GM18858 (cell line): ENCODE results near the gene HOXA5.

Experiments
- ATAC-seq: cut with Tn5 transposase; IDR thresholded peaks from one replicate; pipeline ENCODE4 v1.9.1; 2021; ENCODE audit not compliant: unreplicated experiment

HOXA5 gene

DNA sequence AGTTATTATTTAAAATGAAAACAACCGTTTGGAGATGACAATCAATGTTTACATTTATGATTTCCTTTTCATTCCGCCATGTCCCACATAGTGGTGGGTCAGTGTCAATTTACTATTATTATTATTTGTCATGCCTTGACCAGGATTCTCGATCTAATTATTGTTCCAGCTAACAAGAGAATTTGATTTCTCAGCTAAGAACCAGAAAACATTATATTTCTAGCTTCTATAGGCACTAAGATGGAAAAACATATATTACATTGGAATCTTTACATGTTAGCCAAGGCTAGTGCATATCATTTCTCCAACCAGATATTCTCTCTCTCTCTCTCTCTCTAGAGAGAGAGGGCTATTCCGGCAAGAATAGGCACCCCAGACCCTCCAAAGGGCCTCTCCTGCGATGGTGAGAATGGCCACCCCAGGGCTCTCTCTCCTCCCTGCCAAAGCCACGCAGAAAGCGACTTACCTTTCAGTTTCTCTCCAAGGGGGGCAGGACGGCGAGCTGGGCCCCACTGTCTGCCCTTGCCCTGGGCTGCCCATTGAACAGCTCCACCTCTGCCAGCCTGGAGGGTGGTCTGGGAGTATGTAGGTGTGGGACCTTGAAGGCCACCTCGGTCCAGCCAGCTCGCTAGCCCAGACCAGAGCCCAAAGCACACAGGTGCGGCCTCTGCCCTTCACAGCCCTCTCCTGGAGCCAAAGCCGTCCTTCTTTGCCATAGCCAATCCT, 6.5 kb upstream of the HOXA5 start:
- no peak for ATAC-seq

DNA sequence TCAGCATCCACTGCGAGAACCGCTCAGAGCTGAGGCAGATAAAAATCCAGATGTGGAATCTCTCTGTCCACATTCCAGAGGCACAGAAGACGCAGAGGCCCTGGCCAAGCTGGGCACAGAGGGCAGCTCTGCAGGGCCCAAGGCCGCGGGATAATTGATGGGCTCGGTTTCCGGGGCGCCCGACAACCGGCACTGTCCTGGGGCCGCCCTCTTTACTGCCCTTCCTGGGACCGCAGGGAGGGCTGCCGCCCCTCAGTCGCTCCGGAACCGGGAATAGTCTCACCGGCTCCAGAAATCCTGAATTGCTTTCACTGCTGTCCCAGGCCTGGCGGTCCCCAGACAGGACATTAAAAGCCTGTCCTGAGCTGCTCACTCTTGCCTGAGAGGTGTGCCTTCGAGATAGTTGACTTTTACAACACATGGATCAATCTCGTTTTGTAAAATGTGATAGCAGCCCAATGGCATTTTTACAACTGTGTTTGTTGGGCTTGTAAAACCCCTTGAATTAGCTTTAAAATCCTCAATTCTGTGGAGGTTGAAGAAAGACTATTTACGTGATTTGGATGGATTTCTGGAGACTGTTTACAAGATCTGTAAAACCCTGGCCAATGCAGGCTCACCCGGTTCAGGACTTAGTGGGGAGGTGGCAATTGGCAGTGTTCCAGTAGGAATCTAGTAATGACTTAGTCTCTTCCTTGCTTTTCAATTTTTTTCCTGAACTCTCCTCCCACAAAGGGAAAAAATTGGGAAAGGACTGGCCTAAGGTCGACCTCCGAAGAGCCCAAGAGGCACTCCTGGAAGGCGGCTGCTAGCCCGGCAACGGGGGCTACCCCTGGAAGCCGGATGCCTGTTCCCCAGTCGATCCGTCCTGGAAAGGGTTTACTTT, 5.5 kb upstream of the HOXA5 start:
- no peak for ATAC-seq

DNA sequence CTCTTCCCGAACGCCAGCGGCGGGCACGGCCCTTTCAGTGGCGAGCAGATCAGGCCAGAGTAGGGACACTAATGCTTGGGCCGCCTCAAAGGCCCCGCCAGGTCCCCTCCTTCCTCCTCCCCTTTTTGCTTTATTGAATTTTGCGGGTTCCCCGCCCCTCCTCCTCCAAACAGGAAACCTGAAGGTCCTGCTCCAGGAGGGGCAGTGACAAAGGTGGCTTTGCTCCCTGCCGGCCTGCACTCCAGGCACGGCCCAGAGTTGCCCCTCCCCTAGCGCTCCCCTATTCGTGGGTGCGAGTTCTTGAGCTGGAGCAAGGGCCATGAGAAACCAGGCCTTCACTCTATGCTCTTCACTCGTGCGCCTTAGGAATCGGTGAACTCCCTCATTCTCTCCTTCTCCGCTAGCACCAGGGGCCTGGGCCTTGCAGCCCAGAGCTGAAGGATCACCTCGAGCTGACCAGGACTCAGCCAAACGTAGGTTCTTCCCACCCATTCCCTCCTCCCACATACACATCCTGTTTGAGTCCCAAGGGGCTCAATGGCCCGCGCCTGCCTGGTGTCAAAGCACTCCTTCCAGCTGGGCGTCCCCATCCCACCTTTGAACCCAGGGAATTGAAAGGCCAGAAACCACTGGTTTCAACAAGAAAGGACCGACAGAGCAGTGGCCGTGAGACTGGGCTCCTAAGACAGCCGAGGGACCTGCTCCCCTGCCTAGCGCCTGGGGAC, 4.7 kb upstream of the HOXA5 start:
- ATAC-seq, result no peak

DNA sequence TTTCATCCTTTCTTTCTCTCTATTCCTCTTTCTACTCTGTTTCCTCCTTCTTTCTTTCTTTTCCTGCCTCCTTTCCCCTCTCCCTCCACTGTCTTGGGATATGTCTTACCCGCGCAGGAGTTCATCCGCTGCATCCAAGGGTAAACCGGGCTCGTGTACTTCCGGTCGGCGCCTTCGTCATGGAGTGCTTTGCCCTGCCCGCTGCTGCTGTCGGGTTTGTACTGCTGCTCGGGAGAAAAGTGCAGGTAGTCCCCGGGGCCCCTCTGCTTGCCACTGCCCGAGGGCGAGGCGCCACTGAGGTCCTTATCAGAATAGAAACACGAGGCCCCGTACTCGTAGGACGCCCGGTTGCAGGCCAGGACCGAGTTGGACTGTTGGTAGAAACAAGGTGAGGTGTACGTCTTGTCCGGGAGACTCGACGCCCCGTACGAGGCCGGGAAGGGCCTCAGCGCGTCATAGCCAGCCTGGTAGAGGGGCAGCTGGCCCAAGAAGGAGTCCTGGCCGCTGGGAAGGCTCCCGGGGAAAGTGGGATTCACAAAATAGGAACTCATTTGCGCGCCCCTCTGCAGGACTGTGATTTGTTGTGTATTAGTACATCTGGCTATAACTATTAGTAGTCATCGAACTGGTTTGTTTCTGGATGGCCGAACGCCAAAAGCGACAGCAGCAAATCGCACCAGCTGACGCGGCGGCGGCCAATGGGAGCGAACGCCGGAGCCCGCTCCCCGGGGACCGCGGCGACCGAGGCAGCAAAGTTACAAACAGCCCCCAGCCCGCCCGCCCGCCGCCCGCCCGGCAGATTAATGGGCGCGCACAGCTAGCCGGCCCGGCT, 3.9 kb upstream of the HOXA5 start, which contains the start of gene HOXA6:
Gene HOXA6 (minus strand): TSS at position 576 of the 832 bp plus-strand sequence. CDS start 25 bp downstream, at position 551.
- ATAC-seq, result no peak

DNA sequence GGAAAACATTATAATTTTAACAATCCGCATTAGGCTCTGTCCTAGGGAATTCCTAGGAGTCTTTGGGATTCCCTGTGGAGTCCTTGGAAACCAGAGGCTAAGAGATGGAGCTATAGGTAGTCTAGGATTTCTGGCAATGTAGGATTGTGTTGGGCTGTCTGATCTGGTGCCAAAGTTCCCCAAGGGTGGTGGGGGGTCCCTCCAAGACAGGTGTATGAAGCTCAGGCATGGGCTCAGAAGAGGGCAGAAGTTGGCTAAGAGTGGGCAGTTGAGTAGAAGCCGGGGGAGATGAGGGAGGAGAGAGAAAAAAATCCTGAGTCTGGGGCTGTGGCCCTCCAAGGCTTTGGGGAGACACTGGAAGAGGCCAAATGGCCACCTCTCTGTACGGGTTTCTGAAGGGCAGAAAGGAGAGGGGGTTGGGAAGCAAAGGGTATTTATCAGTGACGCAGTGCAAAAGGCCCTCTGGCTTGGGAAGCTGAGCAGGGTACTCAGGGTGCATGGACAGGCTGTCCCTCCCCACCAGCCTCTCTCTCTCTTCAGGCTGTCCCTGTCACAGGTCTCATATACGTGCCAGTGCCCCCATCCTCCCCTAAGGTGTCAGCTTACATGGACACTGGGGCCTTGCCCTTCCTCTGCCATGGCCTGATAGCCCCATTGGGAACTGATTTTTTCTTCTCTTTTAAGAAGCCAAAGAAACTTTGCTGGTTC, 3.2 kb upstream of the HOXA5 start:
- no peak for ATAC-seq

DNA sequence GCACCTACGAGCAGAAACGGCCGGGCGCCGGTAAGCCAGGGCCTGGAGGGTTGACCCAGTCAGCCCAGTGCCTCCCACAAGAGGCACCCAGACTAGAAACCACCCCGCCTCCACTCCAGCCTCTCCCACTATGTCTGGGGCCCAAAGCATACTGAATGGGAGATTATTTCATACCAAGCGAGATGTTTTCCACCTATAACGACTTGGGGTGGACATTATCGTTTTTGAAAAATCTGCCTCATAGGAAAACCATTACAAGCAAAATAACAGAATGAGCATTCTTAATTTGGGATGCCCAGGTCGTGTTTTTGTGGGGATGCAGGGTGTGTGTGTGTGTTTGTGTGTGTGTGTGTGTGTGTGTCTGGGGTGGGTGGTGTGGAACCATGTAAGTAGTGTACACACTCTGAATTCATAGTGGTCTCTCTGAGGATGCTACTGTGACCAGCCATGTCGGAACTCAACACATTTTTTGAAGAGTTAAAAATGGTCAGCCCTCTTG, 2.5 kb upstream of the HOXA5 start:
- ATAC-seq, result no peak

DNA sequence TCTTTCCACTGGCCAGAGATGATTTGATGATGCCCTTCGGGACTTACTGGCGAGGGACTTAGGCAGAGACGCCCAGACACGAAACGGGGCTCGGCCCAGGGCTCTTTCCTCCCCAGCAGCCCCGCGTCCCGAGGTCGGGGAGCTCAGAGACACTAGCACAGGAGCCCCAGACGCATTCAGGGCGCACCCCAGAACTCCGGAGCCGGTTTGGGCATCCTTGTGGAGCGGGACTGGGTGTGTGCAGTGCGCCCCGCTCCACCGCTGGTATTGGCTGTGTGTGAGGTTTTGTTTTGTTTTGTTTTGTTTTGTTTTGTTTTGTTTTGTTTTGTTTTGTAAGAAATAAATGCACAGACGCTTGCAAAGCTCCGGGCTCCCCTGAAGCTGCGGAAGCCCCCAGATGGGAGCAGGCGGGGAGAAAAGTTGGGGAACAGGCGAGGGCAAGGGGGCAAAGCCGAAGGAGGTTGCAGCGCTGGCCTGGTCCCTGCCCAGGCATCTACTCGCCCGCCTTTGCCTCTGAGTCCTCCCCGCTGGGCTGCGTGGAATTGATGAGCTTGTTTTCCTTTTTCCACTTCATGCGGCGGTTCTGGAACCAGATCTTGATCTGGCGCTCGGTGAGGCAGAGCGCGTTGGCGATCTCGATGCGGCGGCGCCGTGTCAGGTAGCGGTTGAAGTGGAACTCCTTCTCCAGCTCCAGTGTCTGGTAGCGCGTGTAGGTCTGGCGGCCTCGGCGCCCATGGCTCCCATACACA, 1.9 kb upstream of the HOXA5 start:
- no peak for ATAC-seq

DNA sequence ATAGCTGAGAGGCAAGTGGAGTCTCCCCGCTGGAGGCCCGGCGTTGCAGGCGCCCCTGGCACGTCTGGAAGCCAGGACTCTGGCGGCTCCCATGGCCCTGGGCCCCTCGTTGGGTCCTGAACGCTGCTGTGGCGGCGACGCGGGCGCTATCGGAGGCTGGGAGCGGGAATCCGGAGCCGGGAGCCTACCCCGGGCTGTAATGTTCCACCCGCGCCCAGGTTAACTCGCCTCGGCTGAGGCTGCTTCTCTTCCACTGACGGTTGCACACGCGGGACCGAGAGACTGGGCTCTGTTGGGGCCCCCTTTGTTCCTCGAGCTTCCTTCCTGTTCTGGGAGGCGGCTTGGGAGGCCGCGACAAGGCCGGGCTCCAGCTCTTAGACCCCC, 1.3 kb upstream of the HOXA5 start:
- ATAC-seq, result no peak

DNA sequence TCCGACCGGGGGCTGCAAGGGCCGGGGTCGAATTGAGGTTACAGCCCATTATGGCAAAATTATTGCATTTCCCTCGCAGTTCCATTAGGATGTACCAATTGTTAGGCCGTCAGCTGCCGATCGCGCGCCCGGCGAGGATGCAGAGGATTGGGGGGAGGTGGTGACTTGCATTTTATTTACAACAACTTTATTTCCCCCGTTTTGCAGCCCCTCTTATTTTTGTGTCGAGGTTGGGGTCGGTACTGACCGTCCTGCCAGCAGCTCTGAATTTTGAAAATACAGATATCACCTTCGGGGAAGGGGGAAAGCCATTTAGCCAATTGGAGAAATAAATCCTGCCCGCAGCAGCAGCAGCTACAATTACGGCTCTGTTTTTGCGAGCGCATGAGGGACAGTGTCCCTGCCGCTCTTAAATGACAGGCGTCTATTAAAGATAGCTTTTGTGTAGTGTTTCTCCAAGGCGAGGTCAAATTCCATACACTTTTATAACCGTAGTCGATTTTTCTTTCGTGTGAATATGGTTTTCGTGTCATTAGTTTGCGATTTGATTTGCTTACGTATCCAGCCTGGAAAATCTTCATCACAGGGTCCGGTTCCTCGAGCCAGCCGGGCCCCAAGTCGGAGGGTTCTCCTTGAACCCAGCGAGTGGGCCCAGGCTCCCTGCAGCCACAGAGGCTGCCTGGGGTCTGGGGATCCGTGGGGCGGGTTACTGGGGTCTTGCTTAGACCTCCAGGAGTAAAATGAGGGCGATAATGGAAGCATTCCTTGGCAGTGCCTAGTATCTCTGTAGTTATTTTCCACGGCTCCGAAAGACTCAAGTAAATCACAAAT, 684 bp upstream of the HOXA5 start:
- ATAC-seq, result no peak

DNA sequence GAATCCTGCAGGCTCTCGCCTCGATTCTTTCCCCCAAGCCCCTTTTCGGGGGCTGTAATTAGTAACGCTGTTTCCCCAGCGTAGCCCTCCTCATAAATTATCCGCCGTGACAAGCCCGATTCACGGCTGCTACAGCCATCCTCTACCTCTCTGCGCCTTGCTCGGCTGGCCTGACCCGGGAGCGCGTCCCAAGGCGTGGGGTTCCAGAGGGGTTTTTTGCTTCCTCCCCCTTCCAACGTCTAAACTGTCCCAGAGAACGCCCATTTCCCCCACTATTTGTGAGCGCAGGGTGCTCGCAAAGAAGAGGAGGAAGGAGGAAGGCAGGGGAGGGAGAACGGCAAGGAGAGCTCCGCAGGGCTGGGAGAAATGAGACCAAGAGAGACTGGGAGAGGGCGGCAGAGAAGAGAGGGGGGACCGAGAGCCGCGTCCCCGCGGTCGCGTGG, 880 bp downstream of the HOXA5 start:
- ATAC-seq, result no peak

DNA sequence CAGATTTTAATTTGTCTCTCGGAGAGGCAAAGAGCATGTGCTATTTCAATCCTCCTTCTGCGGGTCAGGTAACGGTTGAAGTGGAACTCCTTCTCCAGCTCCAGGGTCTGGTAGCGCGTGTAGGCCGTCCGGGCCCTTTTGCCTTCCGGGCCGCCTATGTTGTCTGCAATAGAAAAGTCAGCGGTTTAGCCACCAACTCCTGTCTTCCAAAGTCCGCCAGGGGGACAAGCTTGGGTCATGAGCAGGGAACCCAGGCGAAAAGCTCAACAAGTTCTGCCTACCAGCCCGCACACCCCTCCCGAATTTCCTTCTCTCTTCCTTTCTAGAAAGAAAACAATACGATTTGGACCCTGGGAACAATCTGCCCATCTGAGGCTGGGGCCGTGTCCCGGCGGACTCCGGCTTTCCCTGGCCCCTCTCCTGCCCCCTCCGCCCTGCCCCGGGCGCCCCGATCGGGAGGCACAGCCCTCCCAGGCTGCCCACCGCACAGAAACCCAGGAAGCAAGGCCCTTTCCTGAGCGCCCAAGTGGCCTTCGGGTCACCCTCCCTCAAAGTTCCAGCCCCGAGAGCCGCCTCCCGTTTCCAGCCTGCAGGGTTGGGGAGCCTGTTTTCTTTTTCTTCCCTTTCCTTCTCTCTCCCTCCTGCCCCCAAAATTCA, 1.4 kb downstream of the HOXA5 start:
- no peak for ATAC-seq

DNA sequence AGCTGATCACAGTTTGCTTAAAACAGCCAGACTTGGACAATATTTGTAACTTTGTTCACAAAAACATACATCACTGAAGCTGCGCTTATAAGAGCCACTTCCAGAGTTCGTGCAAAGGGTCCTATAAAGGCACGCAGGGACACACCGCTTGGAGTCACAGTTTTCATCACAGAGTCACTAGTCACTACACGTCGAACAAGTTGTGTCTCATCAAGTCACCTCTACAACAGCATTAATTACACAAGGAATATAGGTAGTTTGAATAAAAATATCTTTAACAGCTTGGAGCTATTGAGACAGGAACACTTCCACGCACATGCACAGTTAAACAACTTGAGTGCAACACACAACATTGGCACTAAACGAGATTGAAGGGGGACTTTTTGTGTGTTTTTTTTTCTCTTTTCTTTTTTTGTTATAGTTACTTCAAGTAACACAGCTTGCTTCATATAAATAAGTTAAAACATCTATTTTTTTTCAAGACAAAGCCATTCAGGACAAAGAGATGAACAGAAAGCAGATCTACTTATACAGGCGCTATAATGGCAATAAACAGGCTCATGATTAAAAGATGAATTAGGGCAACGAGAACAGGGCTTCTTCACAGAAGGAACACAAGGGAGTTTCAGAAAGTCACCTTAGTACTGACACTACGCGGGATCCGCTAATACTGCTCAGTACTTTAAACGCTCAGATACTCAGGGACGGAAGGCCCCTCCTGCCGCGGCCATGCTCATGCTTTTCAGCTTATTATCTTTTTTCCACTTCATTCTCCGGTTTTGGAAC, 2.2 kb downstream of the HOXA5 start:
- no peak for ATAC-seq

DNA sequence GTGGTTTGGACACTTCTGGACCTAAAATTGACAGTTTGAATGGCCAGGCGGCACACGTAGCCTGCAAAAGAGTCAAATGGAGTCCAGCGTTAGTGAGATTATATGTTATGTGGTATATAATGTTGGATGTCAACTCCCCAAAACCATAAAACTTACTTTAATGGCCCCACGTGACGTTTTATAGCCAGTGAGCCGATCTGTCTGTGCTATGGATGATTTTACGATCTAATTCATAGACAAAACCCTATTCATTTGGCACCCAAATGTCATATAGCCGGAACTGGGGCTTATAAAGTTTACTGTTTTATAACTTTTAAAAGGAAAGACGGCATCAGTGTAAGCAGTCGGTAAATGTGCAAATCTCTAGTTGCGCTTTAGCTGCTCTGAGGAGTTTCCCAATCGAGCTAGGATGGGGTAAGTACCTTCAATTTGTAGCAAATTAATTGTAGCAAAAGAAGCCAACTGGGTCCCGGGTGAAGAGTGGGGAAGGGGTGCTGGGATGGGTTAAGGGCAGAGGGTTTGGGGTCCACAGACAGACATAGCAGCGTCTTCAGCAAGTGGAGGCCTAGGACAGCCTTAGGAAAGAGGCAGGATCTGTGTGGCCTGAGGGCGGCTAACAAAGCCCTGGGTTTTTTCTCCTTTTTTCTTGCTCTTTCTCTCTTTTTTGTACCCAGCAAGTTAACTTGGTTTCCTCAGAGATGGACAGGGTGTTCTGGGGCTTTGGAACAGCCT, 3.2 kb downstream of the HOXA5 start:
- no peak for ATAC-seq

DNA sequence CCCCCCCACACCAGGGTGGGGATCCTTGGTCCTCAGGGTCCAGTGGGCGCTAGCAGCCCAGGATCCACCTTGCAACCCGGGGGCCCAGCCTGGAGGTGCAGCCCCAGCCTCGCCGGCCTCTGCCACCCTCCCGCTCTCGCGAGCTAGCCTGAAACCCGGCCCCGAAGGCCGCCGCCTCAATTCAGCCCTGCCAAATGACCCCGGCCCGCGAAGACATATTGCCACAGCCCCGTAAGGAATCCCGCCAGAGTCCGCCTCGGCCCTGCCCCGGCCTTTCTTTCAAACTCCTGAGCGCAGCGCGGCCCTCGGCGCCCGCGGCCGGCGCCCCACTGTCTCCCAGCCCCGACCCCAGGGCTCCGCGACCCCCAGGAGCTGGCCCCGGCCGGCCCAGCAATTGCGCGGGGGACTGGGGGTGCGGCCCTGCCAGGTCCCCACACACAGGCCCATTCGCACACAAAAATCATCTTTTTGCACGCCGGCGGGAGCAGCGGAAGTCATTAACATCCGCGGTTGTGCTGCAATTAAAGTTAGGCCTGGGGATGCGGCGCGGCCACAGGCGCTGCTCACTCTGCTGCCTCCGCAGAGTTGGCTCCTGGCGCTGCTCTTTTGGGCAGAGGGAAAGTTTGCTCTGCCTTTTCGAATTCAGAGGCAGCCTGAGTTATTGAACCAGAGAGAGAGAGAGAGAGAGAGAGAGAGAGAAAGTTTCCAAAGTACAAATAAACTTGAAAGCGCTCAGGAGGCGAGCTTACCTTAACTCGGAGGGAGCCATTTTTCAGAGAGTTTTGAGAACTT, 4.0 kb downstream of the HOXA5 start:
- no peak for ATAC-seq

DNA sequence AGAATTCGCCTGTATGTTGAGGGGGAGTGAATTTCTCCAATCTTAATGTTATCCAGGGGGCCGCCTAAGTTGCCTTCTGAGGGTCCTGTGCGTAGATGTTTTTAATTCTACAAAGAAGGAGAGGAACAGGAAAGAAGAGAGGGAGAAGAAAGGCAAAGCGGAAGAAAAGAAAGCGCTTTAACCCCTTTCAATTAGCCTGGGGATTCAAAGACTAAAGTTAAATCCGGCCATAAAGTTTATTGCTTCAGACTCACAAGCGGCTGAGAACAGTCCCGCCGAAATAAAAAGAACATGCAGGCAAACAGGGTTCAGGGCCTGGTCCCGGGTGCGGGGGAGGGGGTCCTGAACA, 4.5 kb downstream of the HOXA5 start:
- ATAC-seq, result no peak

DNA sequence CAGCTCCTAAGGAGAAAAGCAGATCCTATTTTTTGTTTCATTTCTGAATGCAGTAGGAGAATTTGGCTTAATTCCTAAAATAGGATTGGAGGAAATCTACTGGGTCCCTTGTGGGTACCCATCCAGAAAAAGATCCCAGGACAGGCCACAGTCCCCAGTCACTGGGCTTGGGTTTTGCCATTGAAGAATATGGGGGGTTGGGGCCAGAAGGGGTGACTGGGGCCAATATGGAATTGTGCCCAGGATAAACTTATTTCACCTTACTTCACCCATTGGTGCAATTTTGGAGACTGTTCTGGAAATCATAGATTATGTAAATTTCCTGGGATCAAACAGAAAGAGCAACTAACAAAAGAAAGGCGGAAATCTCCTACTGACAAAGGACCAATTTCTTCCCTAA, 5.0 kb downstream of the HOXA5 start:
- no peak for ATAC-seq
